GM21367 (cell line): Measurements from ENCODE around the gene SFSWAP.
"Not testable (repeated sequence)": the region's sequence is repeated elsewhere in the genome, so short reads cannot be mapped to it uniquely, and the experiment has no call there.

ENCODE experiments used
- ATAC-seq: cut with Tn5 transposase; IDR thresholded peaks from one replicate; pipeline ENCODE4 v1.9.1; 2021; ENCODE audit not compliant: unreplicated experiment

SFSWAP gene

DNA sequence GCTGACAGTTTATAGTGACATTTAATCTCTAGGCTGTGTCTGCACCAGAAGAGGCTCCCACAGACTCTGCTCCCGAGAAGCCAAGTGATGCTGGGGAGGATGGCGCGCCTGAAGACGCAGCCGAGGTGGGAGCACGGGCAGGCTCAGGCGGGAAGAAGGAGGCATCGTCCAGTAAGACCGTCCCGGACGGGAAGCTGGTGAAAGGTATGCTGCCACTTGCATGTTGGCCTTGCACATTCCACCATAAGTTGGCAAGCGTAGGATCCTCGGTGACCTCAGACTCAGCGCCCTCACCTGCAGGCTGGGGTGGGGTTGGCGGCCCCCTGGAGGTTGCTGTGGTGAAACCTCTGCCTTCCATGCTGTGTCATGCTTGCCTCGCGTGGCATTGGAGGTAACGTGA, 45.6 kb downstream of the SFSWAP start:
- ATAC-seq: no peak

- no peak for ATAC-seq
Measured at GRCh38 chr12:131757111-131757510, 46.2 kb downstream of the SFSWAP start.

- ATAC-seq: no peak
Measured at GRCh38 chr12:131758016-131758739, 47.3 kb downstream of the SFSWAP start.

DNA sequence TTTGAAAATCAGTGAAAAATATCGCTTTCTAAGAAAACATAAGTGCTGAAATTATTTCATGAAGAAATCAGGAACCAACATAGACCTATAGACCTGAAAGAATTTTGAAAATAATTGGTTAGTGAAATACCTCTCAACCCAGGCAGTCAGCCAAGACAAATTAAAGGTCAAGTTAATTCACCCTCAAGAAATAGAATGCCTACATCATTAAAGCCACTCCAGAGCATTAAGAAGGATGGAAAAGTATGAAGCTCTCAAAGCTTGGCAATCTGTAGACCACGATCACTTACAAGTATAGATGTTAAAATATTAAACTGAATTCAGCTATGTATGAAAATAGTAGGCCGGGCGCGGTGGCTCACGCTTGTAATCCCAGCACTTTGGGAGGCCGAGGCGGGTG, 48.3 kb downstream of the SFSWAP start:
- no peak for ATAC-seq

DNA sequence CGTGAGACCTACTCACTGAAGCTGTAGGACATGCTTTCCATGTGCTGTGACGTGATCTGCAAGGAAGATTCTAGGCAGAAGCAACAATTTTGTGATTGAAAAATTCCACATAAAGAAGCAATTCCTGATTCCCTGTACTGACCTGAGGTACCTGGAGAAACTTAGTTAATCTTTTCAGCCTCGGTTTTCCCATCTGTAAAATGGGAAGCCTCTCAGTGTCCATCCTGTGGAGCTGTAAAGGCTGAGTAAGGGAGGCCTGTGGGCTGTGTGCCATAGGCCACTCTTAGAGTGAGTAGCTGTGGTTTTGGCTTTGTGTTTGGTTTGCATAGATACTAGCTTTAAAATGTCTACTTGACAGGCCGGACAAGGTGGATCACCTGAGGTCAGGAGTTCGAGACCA, 50.7 kb downstream of the SFSWAP start:
- no peak for ATAC-seq

DNA sequence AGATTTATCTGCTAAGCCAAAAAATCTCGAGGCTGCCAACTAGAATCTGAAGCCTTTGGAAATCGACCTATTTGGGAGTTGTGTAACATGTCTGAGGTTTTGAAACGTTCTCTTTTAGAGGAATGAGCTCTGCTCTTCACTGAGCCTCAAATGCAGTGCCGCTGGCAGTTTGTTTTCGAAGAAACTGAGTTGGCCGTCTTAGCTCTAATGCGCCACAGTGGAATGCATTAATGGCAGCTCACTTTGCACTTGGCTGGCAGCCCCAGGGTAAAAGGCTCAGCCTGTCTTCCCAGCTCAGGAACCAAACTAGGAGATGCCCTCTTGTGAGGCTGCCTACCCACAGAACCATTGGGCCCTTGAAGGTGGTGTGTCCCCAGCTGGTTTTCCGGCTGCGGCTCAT, 53.8 kb downstream of the SFSWAP start:
- no peak for ATAC-seq

GRCh38 chr12:131765961-131766360, 55.1 kb downstream of the SFSWAP start:
- ATAC-seq: no peak

DNA sequence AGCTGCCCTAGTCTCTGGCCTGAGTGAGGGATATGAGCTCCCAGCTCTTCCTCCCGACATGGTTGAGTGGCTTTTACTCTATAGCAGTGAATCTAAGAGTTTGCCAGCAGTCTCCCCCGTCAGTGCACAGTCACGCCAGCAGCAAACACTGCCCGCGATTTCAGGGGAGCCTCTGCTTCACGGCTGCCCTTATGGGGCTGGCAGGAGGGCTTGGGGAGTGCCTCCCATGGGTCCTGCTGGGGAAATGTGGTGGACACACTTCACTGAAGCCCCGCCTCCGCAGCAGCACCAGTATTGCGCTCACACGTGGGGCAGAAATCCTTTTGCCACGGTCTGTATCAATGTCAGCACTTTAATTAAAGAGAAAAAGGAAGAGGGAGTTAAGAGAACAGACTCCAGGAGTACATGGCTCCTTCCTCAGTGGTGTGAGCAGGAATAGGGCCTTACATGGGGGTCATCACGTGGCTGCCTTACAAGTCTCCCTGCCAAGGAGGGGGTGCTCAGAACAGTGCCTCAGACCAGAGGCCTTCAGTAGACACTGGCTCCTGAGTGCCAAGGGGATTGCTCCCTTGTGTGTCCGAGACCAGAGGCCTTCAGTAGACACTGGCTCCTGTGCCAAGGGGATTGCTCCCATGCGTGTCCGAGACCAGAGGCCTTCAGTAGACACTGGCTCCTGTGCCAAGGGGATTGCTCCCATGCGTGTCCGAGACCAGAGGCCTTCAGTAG, 55.7 kb downstream of the SFSWAP start:
- ATAC-seq: no peak

DNA sequence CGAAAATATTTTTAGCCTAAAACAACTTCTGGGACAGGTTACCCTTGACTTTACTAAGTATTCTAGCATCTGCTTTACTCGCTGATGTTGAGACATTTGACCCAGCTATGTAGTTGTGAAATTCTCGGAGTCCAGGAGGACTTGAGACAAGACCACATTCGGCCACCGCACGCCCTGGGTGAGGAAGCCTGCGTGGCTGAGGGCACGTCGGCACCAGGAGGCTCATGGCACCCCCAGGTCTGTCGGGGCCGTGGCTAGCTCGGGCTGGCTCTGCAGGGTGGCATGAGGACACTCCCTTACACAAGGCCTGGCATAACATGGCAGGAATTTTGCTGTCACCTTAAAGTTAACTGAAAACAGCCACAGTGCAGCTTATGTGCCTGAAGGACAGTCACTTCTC, 59.2 kb downstream of the SFSWAP start:
- no peak for ATAC-seq

GRCh38 chr12:131771965-131772364, 61.1 kb downstream of the SFSWAP start:
- ATAC-seq: no peak

- ATAC-seq: peak; percentile 60
Measured at GRCh38 chr12:131773582-131774221, 62.8 kb downstream of the SFSWAP start.

DNA sequence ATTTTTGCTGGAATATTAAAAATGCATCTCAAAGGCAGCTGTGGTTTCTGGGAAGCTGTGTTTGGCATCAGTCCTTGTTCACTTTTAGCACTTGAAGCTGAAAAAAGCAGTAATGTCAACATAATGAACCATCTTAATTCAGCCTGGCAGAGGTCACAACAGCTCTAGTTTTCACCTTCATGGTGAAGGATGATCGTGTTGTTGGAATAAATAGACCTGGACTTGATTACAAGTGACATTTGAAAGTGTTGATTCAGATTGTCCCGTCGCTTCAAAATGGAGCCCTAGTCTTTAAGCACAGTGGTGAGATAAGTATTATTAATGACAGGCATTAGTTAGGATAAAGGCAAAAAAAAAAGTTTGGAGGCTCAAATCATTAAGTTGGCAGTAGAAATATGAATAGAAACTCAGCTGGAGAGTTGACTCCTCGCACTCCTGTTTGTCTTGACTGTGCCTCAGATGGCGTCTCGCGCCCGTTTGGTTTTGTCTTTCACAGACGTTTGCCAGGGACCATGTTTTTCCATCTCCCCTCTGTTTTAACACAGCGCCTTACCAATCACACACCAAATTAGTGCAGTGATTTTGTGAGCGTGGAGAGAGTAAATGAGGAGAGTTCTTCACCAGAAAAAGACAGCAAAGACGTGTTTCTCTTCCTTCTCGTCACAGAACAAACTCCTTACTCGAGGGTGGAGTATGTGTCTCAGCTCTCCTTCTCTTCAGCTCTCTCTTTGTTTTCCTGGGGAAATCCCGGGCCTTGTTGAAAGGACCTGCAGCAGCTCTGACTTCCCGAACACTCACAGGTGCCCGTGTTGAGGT, 63.9 kb downstream of the SFSWAP start:
- ATAC-seq: no peak

- ATAC-seq: no peak
Measured at GRCh38 chr12:131775392-131776236, 64.7 kb downstream of the SFSWAP start.

- peak; percentile 35 for ATAC-seq
Measured at GRCh38 chr12:131776237-131776889, 65.5 kb downstream of the SFSWAP start.

- not testable (repeated sequence) for ATAC-seq
Measured at GRCh38 chr12:131777269-131777668, 66.4 kb downstream of the SFSWAP start.

DNA sequence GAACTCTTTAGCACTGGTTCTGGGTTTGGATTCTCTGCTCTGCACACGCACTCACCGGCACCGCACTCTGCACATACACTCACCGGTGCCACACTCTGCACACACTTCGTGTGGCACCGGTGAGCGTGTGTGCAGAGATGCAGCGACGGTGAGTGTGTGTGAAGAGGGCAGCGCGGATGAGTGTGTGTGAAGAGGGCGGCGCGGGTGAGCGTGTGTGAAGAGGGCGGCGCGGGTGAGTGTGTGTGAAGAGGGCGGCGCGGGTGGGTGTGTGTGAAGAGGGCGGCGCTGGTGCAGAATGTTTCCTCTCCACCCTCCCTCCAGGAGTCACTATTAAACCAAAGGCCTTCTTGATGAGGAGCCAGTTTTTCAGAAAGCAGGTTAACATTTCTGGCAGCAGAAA, 68.1 kb downstream of the SFSWAP start:
- no peak for ATAC-seq

DNA sequence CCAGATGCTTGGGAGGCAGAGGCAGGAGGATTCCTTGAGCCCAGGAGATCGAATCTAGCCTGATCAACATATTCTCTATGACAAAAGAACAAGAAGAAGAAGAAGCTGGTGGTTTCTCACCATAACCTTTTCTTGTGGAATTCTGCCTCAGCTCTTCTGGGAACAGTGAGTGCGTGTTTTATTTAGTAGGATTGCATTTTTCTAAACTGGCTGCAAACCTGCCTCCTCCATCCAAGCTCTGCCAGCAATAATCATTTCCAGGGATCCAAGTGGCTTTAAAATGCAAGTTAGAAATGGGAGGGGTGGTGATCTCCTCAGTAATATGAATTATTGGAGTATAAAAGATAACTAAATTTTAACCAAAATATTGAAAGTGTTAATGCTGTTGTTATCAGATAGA, 71.2 kb downstream of the SFSWAP start:
- ATAC-seq: no peak

- peak; percentile 65 for ATAC-seq
Measured at GRCh38 chr12:131783915-131784541, 73.1 kb downstream of the SFSWAP start.
